NT2/D1 (cell line): Measurements from ENCODE around the gene EIF1B.

ENCODE experiments used
- SUZ12 ChIP-seq: IDR thresholded peaks from 2 replicates; pipeline ENCODE4 v1.6.1; 2011; ENCODE audit not compliant: insufficient read length, insufficient read depth; ENCODE audit errors: extremely low read depth
- YY1 ChIP-seq: IDR thresholded peaks from 2 replicates; pipeline ENCODE4 v1.6.1; 2011; ENCODE audit not compliant: insufficient read length, insufficient read depth
- ZNF274 ChIP-seq: IDR thresholded peaks from 2 replicates; pipeline ENCODE4 v1.6.1; 2011; ENCODE audit warnings: mild to moderate bottlenecking, low read depth, low read length

DNA sequence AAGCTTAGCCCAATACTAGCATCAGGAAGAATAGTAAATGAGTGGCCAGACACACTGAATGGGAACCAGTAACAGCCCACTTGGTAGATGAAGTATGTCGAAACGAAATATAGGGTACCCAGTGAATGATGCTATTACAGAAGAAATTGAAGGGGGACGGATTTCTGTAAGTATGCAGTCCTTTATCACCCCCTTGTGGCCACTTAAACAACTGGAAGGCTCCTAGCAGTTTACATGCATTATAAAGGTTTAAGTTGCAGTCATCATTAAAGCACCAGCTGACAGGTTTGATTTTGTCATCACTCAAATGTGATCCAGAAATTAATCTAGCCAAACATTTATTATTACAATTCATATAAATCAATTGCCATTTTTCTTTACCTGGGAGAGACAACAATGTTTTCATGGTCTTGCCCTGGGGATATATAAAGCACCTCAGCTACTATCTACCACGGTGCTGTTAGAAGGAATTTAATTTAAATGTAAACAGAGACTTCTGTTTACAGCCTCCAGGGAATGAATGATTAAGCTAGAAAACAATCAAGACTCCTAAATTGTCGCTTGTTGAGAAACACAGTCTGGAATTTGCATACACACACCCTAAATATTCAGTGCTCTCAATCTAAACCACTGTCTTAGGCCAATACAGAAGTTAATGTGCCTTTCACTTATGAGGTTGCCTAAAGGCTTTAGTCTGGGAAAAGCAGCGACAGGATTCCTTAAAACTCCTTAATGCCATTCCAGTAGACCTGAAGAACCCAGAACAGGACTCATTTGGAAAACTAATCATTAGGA lies 7.8 kb downstream of the EIF1B start:
- TF ChIP-seq ZNF274 (no peak), SUZ12 (no peak), YY1 (no peak)
